Activated CD8-positive, alpha-beta memory T cell treated with anti-CD3 and anti-CD28 coated beads, Interleukin-2, amount 50 U/mL, for 1 hour (primary cell): ENCODE results near the gene SLC9A9.

Experiments used
- DNase-seq: peaks from one replicate; pipeline ENCODE4 v3.0.0-alpha.2; 2020; ENCODE audit errors: extremely low read depth

Gene SLC9A9

DNA sequence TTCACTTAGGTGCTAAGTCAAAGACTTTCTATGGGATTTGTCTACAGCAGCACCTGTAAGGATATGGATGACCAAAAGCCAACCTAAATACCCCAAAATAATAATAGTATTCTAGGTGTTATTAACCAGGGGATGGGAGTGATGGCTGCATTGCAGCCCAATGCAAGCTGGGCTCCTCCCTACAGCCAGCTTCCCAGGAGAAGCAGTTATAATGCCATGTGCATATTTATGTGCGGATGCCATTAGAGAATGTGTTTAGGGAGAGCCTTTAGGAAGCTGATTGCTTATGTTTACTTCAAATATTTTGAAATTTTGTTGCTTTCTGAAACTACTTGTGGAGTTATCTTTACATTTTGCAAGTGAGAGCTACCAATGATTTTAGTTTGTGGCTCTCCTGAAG is 491.4 kb downstream of the SLC9A9 start:
- no peak for DNase-seq

DNA sequence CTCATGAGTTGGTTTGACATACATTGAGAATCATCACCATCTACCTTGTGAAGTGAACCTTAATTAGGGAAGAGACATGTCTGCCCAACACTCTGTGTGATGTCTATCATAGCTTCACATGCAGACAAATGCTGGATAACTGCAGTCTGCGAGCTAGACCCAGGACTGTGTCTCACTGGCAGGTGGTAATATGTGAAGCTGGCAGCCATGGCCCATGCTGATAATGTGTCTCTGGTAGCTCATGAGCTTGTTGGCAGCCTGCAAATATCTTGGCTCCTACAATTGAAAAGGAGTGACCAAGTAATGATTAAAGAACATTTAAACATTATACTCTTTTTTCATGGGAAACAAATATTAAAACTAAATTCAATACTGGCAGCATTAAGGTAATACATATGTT is 493.9 kb downstream of the SLC9A9 start:
- DNase-seq = no peak

DNA sequence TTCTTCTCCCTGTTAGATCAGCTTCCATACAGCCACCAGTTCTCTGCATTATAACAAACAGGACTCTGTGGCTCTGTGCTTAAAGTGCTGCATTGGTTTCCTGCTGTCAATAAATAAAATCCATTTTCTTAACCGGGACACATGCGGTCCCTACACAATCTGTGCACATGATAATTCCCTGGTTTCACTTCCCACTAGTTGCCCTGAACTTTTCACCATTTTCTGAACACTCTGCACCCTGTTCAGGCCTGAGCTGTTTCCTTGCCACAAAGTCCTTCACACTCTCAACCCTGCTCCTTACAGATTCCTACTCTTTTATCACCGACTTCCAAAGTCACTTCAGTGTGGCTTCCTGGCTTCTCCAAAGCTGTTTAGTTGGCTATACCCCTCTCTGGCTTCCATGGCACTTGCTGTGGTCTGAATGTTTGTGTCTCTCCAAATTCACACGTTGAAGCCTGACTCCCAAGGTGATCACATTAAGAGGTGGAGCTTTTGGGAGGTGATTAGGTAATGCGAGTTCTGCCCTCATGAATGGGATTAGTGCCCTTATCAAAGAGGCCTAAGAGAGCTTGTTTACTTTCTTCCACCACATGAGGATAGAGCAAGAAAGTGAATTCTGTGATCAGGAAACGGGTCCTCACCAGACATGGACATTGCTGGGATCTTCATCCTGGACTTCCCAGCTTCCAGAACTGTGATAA is 495.3 kb downstream of the SLC9A9 start:
- no peak for DNase-seq

DNA sequence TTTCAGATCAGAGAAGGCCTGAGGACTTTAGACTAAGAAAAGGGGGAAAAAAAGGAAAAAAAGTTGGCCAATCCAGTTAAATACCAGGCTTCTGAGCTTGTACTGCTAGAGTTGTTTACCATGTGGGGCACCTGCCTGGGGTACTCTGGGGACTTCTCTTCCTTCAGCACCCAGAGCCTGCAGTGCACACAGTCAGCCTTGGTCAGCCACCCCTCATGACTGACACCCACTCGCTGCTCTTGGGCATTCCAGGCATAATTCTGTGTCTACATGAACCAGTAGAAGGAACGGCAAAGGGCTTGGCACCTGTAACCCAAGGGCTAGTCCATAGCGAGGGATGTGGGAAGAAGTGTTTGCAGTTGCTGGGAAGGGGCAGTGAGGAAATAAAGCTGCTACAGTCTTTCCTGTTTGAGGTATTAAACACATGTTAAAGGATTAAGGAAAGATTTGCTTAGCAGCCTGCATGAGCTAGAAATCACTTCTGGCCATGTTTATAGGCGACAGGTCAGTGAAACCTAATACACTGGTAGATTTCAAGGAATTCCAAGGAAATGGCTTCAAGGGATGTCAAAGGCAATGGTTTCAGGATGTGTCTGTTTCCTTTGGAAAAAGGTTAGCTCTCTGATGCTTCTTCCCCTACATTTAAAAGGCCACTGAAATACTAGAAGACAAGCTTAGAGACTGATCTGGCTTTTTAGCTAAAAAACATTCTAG is 496.2 kb downstream of the SLC9A9 start:
- no peak for DNase-seq

DNA sequence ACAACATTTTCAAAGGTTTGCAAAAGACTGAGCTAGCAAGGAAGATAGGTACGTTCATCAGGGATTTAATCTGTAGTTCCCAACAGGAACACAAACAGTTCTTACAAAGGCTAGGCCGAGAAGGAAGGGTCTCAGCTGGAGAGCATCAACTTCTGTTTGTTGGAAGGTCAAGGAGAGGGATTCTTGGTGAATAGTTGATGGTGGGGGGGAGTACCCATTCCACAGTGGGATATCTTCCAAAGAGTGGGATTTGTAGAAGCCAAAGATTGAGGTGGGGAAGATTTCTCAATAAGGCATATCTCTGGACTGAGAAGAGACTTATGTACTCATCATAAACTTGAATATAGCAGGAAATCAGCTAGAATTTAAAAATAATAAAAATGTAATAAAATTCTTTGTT is 496.9 kb downstream of the SLC9A9 start:
- no peak for DNase-seq

DNA sequence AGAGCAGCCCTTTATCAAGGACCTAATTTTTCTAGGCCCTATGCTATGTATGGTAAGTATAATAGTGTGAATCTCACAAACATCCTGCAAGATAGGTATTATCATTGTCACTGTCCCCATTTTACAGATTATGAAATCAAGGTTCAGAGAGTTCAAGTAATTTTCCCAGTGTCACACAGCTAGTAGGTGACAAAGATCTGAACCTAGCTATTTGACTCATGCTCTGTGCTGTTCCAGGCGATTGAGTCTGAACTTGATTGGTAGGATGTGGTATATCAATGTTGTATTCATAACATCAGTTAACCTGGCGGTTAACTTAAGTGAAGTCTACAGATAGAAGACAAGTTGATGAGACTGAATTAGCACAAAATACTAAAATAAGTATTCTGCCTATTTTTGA is 498.8 kb downstream of the SLC9A9 start:
- no peak for DNase-seq

DNA sequence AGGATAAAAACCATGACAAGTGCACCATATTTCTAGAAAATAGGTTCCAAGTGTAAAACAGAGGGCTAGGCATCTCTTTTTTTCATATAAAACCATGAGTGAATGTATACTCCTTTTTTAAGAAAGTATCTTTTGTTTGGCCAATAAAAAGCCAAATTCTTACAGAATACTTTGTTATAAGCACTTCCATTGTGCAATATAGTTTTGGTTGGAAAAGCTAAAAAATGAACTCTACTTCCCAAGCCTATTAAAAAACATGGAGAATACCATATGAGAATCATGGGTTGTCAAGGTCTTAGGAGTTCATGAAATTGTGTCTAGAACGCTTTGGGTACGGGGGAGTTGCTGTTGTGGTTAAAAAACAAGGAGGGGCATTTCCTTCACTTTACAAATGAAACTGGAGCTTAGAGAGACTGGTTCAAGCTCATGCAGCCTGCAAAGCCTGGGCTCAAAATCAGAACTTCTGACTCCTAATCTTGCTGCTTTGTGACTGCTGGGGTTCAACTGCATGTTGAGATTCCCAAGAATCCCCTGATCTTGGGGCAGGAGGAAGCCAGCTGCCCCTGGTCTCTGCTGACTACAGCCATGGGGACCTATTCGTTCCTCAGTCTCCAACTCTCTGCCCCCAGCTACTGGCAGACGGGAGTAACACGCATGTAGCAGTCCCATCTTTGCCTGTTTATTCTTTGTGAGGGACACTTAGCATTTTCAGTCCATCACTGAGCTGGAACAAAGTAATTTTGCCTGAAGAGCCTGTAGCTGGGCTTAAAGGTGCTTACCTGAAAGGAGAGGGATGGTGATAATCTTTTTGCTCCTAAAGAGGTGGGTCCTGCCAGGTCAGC is 499.6 kb downstream of the SLC9A9 start:
- DNase-seq = no peak

DNA sequence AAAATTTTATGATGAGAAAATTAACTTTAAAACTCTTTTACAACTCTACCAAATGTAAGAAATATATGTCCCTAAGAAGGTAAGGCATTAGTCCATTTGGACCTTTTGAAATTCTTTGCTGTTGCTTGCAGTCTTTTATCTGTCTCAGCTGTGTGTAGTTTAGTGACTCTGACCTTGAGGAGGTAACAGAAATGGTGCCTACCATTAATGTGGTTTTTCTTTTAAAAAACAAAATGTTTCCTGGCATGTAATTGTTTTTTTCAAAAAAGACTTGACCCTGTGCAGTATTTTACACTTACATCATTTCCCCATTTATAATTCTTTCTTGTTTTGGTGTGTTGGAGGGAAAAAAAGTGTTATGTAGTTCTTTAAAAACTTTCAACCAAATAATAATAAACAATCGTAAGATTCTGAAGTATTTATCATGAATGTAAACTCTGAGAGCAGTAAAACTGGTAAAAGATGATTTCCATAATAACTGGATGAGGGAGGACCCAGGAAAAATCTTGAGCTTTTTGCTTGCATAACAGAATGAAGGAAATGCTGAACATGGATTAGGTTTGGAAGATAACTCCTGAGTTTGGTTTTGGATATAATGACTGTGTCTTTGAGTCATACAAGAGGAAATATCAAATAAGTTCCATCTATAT is 503.6 kb downstream of the SLC9A9 start:
- no peak for DNase-seq

DNA sequence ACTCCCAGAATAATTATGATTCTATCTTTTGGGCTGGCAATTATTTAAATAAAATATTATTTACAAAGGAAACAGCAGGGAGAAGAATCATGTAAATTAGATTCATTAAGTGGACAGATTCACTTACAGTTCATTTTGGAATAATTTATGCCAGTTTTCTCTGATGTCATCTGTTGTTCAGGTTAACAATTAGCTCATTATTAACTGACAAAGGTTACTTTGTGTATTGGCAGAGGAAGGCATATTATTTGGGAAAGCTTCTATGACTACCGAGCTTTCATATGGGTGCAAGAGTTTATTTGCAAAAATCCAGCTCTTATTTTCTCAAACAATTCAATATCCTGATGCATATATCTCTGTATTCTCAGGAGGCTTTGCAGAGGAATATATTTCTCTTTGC is 504.3 kb downstream of the SLC9A9 start:
- DNase-seq = no peak

DNA sequence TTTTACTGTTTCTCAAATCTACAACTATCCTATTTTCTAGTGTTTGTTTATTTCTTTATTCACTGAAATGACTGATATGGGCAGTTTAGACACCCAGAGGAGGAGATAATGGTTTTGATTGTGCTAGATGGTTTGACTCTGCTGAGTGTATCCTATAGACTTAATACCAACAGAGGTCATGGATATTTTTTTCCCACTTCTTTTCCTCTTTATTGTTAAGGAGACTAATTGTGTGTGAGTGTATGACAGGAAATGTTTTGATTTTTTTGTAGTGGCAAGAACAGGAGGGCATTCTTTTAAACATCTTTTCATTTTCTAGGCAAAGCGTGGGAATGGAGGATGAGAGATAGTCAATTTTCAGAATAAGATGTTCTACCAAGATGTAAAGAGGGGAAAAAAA is 505.2 kb downstream of the SLC9A9 start:
- DNase-seq = no peak

DNA sequence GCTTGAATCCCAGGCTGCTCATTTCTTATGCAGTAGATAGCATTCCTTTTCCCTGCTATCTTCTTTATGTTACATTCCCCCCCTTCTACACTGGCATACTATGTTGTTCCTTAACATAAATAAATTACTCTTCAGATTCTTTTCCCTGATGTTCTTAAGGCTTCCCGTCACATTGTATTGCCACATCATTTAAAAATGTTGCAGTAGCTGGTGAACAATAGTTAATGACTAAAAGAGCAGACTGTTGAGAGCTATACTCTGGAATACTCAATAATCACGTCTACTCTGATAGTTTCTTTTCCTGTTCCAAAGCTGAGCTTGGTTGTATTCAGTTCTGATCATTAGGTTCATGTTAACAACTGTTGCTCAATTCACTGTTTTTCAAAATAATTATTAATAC is 508.8 kb downstream of the SLC9A9 start:
- no peak for DNase-seq

DNA sequence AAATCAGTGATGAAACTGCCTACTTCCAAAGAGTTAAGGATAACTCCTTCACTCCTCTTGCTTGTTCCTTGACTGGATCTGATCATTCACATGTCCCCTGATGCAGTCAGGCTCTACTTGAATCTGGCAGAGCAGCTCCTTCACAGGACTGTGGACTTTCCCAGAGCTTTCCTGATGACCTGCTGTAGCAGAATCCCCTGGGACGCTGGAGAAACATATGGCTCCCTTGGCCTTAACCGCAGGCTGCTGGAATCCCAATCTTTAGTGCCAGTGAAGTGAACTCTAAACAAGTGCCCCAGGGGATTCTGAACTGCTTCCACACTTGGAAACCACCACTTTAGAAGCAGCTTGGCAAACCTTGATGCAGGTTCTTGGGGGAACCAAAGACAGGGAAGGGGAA is 510.9 kb downstream of the SLC9A9 start:
- DNase-seq = no peak

DNA sequence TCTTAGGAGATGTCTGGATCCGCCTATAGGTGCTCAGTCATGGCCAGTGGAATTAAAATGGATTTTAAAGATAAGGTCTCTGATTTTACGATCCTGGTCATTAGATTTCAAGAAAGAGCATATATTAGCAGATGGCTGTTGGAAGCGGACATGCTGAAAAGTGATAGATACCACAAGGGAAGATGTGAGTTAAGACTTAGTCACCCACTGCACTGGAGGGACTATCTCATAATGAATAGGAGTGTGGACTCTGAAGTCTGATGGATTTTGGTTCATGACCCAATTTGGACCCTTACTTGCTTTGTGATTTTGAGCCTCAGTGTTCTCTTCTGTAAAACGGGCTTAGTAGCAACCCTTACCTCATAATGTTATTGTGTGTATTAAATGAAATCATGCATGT is 514.0 kb downstream of the SLC9A9 start:
- no peak for DNase-seq

DNA sequence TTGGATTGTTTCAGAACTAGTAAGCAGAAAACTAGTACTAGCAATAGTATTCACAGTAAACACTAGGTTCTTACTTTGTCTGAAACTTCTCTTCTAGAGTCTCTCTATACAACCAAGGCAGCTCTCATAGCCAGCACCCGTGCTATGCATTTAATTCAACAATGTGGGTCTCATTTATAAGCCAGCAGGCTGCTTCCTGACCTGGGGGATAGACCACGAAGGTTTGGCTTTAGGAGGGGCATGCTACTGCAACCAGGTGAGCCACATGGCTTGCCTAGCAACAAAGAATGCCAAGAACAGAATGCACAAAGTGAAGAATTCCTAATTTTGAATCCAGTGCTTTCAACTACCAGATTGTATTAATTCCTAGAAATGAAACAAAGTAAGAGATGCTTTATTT is 514.9 kb downstream of the SLC9A9 start:
- DNase-seq = no peak

DNA sequence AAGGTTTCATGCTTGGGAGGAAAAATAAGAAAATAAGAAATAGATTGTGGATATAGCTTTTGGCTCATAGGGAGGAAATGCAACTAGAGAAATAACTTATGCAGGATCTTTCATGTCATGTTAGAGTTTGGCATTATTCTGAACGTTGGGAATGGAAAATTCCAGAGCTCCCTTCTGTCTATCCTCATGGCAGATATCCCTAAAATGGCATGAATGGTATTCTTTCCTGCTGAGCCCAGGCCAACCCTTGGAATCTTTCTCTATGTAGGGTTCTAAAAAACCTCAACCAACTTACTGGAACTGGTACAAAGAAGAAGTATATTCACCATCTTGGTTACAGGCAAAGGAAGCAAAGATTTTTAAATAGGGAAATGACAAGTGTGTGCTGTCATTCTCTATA is 516.2 kb downstream of the SLC9A9 start:
- DNase-seq = no peak

DNA sequence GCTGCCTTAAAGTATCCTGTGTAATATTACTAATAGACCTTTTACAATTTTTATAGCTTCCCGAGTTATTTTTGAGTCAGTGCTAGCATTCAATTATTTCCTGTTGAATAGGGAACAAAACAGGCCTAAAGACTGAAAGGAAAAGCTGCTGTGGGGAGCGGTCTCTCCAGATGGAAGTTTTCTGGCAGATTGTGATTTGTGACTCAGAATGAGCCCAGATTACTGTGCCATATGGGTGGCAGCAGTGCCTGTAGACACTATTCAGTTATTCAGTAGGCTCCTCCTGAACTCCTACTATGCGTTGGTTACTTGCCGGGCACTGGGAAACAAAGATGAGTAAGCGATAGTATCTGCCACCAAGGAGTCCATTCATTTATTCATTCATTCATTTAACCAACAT is 516.9 kb downstream of the SLC9A9 start:
- no peak for DNase-seq

DNA sequence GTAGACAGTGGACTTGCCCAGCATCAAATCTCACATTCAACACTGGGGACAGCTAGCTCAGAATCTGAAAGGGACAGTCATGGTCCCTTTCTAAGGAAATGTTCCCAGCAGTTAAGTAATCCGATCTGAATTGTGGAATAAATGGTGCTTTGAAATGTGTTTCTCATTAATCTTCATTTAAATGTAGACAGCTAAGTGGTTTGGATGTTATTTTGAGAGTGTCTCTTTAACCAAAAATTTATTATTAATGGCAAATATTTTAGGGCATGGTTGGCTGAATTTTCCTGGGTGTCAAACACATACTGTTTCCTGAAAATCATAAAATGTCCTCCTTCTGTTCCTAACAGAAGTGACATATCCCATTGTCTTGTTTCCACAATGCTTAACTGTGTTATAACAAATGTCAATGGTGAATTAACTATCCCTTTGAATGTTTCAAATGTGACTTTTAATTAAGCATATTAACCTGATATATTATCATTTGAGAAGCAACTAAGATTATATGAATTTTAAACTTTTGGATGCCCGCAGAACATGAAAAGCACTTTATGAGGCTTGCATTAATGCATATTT is 517.9 kb downstream of the SLC9A9 start:
- DNase-seq = no peak

DNA sequence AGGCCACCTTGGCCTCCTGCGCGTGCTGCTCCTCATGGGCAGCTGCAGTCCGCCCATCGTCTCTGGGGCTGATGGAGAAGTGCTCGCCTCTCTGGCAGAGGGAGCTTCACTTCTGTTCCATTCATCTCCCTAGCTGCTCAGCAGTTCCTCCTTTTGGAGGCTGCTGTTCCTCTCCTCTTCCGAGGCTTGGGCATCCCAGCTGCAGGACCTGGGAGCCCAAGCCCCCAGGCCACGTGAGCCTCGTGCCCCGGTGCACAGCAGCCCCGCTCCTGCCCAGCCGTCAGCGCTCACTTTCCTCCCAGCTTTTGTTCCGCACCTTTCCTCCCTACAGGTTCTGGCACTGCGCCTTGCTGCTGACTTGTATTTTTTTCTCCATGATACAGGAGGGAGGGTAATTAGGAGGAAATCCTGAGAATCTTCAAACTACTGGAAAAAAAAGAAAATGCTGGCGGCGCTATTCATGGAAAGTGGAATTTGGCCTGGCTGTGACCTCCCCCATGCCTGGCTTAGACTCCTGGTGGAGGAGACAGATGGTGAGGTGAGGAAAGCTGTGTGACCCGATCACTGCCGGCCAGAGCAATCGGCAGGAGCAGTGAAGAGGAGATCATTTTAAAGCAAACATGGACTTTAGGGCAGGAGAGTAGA is 518.6 kb downstream of the SLC9A9 start:
- DNase-seq = no peak

DNA sequence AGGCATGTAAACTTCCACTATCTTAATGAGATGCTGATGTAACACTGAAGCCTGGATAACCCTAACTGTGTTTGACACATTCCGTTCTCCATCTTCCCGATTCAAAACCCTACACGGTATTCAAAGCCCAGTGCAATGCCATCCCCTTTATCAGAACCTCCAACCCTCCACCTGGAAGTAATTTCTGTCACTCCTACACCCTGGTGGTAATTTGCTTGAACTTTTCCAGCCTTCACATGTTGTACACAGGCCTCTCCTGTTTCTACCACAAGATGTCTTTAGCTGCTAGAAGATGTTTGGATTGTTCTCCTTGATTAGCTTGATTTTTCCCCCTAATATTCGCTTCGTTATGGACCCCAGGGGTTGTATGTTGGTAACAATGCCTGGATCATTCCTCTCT is 519.8 kb downstream of the SLC9A9 start:
- no peak for DNase-seq

DNA sequence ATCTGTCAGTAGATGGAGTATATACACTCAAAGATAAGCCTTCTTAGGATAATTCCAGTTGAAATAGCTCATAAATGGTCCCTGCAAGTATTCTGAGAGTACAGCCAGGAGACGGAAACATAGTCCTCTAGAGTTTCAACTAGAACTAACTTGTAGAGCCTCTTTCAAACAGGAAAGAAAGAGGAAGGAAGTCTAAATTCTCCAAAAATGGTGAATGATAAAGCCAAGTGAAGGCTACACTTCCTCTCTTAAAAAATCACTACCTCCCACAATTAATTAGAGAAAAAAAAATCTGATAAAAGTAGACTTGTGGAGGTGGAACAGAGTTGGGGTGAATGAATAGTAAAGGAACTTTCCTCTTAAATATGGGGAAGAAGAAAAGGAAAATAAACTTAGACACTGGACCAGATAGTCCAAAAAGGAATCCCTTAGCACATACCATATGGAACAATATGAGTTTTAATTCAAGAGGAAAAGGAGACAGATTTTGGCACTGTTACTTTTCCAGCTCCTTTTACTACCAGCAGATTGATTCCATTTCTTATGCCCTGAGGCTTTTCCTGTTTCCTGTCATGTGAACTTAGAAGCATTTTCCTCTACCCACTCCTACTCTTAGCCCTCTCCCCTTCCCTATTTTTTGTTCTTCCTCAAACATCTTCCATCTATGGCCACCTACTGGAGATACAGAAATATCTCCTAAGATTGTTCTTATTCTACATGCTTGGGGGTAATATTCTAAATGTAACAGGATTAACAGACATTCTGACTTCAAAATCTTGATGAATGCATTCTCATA is 521.1 kb downstream of the SLC9A9 start:
- DNase-seq = no peak
